ENCODE measurements around the gene PPP2R3B.

DNA sequence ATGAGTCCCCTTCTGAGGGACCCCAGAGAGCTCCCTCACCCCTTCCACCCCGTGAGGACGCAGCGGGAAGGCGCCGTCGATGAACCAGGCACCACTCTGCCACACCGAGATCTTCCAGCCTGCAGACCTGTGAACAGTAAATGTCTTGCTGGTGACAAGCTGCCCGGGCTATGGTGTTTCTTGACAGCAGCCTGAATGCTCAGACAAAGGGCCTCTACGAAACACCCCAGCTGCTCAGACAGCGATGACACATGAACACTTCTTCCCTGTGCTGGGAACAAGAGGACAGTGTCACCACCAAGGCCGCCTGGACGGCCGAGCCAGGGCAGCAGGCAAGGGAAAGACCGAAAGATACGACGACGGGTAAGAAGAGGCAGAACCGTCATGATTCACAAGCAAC is 37.5 kb downstream of the PPP2R3B start:
- TF ChIP-seq, protein P1, sequence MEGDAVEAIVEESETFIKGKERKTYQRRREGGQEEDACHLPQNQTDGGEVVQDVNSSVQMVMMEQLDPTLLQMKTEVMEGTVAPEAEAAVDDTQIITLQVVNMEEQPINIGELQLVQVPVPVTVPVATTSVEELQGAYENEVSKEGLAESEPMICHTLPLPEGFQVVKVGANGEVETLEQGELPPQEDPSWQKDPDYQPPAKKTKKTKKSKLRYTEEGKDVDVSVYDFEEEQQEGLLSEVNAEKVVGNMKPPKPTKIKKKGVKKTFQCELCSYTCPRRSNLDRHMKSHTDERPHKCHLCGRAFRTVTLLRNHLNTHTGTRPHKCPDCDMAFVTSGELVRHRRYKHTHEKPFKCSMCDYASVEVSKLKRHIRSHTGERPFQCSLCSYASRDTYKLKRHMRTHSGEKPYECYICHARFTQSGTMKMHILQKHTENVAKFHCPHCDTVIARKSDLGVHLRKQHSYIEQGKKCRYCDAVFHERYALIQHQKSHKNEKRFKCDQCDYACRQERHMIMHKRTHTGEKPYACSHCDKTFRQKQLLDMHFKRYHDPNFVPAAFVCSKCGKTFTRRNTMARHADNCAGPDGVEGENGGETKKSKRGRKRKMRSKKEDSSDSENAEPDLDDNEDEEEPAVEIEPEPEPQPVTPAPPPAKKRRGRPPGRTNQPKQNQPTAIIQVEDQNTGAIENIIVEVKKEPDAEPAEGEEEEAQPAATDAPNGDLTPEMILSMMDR (IDR thresholded peaks at IDR 0.05): no peak
- TF ChIP-seq POLR2A (IDR thresholded peaks at IDR 0.05): no peak

Data from heart left ventricle (tissue), 13 donors.